Dendritic cell treated with granulocyte-macrophage colony-stimulating factor and Interleukin-4, amounts not matched to agents 40 ng/mL and 50 ng/mL, for 4 days (primary cell): Measurements from ENCODE around the gene HIVEP2.

Experiments
- H3K27ac Mint-ChIP-seq: one replicate; pipeline ENCODE4 v1.8.0; 2022; ENCODE audit warnings: mild to moderate bottlenecking, mixed read lengths
- H3K27me3 Mint-ChIP-seq: one replicate; pipeline ENCODE4 v1.8.0; 2022; ENCODE audit warnings: mild to moderate bottlenecking, mixed read lengths
- H3K36me3 Mint-ChIP-seq: one replicate; pipeline ENCODE4 v1.8.0; 2022; ENCODE audit warnings: low read depth, mixed read lengths
- H3K4me1 Mint-ChIP-seq: one replicate; pipeline ENCODE4 v1.8.0; 2022; ENCODE audit warnings: low read depth, mixed read lengths
- H3K4me3 Mint-ChIP-seq: one replicate; pipeline ENCODE4 v1.8.0; 2022; ENCODE audit warnings: mild to moderate bottlenecking, moderate library complexity, mixed read lengths
- H3K9me3 Mint-ChIP-seq: one replicate; pipeline ENCODE4 v1.8.0; 2022; ENCODE audit warnings: mixed read lengths
- intact Hi-C: fragments of 100-400 bp; cut with micrococcal nuclease; formaldehyde crosslinking; loops from one replicate; pipeline ENCODE4 v1.15.0; 2022

HIVEP2 gene

GRCh38 chr6:142941018-142941417 is 4.0 kb downstream of the HIVEP2 start:
- Mint-ChIP-seq H3K4me1 (peaks cover 13% of the 10 kb centered on the region), H3K4me3 (no peak overlapping the region), H3K27ac (no peak overlapping the region), H3K36me3 (no peaks in the 10 kb centered on the region), H3K27me3 (peaks cover 6% of the 10 kb centered on the region), H3K9me3 (no peaks in the 10 kb centered on the region)
- intact Hi-C loops: loop anchor here (10.0 kb wide), 1 partner anchor 574 kb away; the partner anchor contains the start of gene FUCA2

GRCh38 chr6:142940487-142940886 is 4.5 kb downstream of the HIVEP2 start:
- Mint-ChIP-seq H3K27ac (no peak overlapping the region), H3K36me3 (no peaks in the 10 kb centered on the region), H3K4me3 (no peak overlapping the region), H3K27me3 (peaks cover 6% of the 10 kb centered on the region), H3K9me3 (no peaks in the 10 kb centered on the region), H3K4me1 (peaks cover 13% of the 10 kb centered on the region)
- intact Hi-C loops: loop anchor here (10.0 kb wide), 1 partner anchor 574 kb away; the partner anchor contains the start of gene FUCA2

GRCh38 chr6:142938510-142938909 is 6.5 kb downstream of the HIVEP2 start:
- H3K36me3 Mint-ChIP-seq: no peaks in the 10 kb centered on the region
- H3K27me3 Mint-ChIP-seq: no peaks in the 10 kb centered on the region
- H3K4me3 Mint-ChIP-seq: no peak overlapping the region
- intact Hi-C loops: no loop called here
- H3K9me3 Mint-ChIP-seq: no peaks in the 10 kb centered on the region
- H3K4me1 Mint-ChIP-seq: no peaks in the 10 kb centered on the region
- no peak overlapping the region for H3K27ac Mint-ChIP-seq

GRCh38 chr6:142937986-142938385 is 7.0 kb downstream of the HIVEP2 start:
- Mint-ChIP-seq H3K27me3 (no peaks in the 10 kb centered on the region), H3K9me3 (no peaks in the 10 kb centered on the region), H3K4me1 (peaks cover 1% of the 10 kb centered on the region), H3K27ac (no peak overlapping the region), H3K4me3 (no peak overlapping the region), H3K36me3 (no peaks in the 10 kb centered on the region)
- intact Hi-C loops: no loop called here

- no peak overlapping the region for H3K4me3 Mint-ChIP-seq
- intact Hi-C loops: no loop called here
- no peaks in the 10 kb centered on the region for H3K36me3 Mint-ChIP-seq
- H3K27me3 Mint-ChIP-seq: no peaks in the 10 kb centered on the region
- no peaks in the 10 kb centered on the region for H3K9me3 Mint-ChIP-seq
- no peak overlapping the region for H3K27ac Mint-ChIP-seq
- peaks cover 5% of the 10 kb centered on the region for H3K4me1 Mint-ChIP-seq
These were observed 9.1 kb downstream of the HIVEP2 start for GRCh38 chr6:142935553-142936517.

GRCh38 chr6:142934599-142934998 is 10.4 kb downstream of the HIVEP2 start:
- Mint-ChIP-seq H3K9me3 (no peaks in the 10 kb centered on the region), H3K36me3 (no peaks in the 10 kb centered on the region), H3K27ac (no peak overlapping the region)

GRCh38 chr6:142934106-142934505 is 10.9 kb downstream of the HIVEP2 start:
- intact Hi-C loops: no loop called here
- peaks cover 5% of the 10 kb centered on the region for H3K4me1 Mint-ChIP-seq

More at GRCh38 chr6:142934599-142934998, 10.4 kb downstream of the HIVEP2 start:
- Mint-ChIP-seq H3K4me1 (peaks cover 5% of the 10 kb centered on the region), H3K27me3 (peaks cover 2% of the 10 kb centered on the region), H3K4me3 (no peak overlapping the region)
- intact Hi-C loops: no loop called here

GRCh38 chr6:142933701-142934100 is 11.3 kb downstream of the HIVEP2 start:
- H3K9me3 Mint-ChIP-seq: no peaks in the 10 kb centered on the region
- H3K4me3 Mint-ChIP-seq: no peak overlapping the region
- peaks cover 5% of the 10 kb centered on the region for H3K4me1 Mint-ChIP-seq
- H3K36me3 Mint-ChIP-seq: no peaks in the 10 kb centered on the region
- intact Hi-C loops: no loop called here
- H3K27me3 Mint-ChIP-seq: peaks cover 5% of the 10 kb centered on the region
- no peak overlapping the region for H3K27ac Mint-ChIP-seq

More at GRCh38 chr6:142934106-142934505, 10.9 kb downstream of the HIVEP2 start:
- H3K36me3 Mint-ChIP-seq: no peaks in the 10 kb centered on the region
- H3K27me3 Mint-ChIP-seq: peaks cover 2% of the 10 kb centered on the region
- no peaks in the 10 kb centered on the region for H3K9me3 Mint-ChIP-seq
- H3K27ac Mint-ChIP-seq: no peak overlapping the region
- H3K4me3 Mint-ChIP-seq: no peak overlapping the region

GRCh38 chr6:142932889-142933288 is 12.1 kb downstream of the HIVEP2 start:
- H3K9me3 Mint-ChIP-seq: no peaks in the 10 kb centered on the region
- intact Hi-C loops: no loop called here

GRCh38 chr6:142929751-142930358 is 15.1 kb downstream of the HIVEP2 start:
- H3K9me3 Mint-ChIP-seq: no peaks in the 10 kb centered on the region
- peaks cover 5% of the 10 kb centered on the region for H3K4me1 Mint-ChIP-seq
- H3K4me3 Mint-ChIP-seq: no peak overlapping the region
- H3K36me3 Mint-ChIP-seq: no peaks in the 10 kb centered on the region
- H3K27ac Mint-ChIP-seq: no peak overlapping the region
- intact Hi-C loops: no loop called here
- H3K27me3 Mint-ChIP-seq: peaks cover 22% of the 10 kb centered on the region

More at GRCh38 chr6:142932889-142933288, 12.1 kb downstream of the HIVEP2 start:
- Mint-ChIP-seq H3K27me3 (peaks cover 7% of the 10 kb centered on the region), H3K4me3 (no peak overlapping the region), H3K4me1 (peaks cover 5% of the 10 kb centered on the region), H3K36me3 (no peaks in the 10 kb centered on the region), H3K27ac (no peak overlapping the region)

GRCh38 chr6:142927904-142928303 is 17.1 kb downstream of the HIVEP2 start:
- peaks cover 22% of the 10 kb centered on the region for H3K27me3 Mint-ChIP-seq

GRCh38 chr6:142927271-142927580 is 17.8 kb downstream of the HIVEP2 start:
- Mint-ChIP-seq H3K4me1 (no peaks in the 10 kb centered on the region), H3K36me3 (no peaks in the 10 kb centered on the region), H3K4me3 (peak overlapping the region; percentile 79), H3K9me3 (no peaks in the 10 kb centered on the region), H3K27me3 (peaks cover 22% of the 10 kb centered on the region), H3K27ac (peak overlapping the region; percentile 27)
- intact Hi-C loops: no loop called here

More at GRCh38 chr6:142927904-142928303, 17.1 kb downstream of the HIVEP2 start:
- H3K36me3 Mint-ChIP-seq: no peaks in the 10 kb centered on the region
- H3K4me3 Mint-ChIP-seq: no peak overlapping the region
- H3K4me1 Mint-ChIP-seq: peaks cover 3% of the 10 kb centered on the region
- intact Hi-C loops: no loop called here
- H3K27ac Mint-ChIP-seq: no peak overlapping the region
- no peaks in the 10 kb centered on the region for H3K9me3 Mint-ChIP-seq

GRCh38 chr6:142926494-142927270 is 18.3 kb downstream of the HIVEP2 start:
- intact Hi-C loops: no loop called here
- Mint-ChIP-seq H3K27me3 (peaks cover 22% of the 10 kb centered on the region), H3K4me1 (no peaks in the 10 kb centered on the region), H3K36me3 (no peaks in the 10 kb centered on the region), H3K9me3 (no peaks in the 10 kb centered on the region), H3K4me3 (peak overlapping the region; percentile 79), H3K27ac (peak overlapping the region; percentile 27)

GRCh38 chr6:142926177-142926493 is 18.8 kb downstream of the HIVEP2 start:
- Mint-ChIP-seq H3K4me3 (peak overlapping the region; percentile 79), H3K36me3 (no peaks in the 10 kb centered on the region), H3K4me1 (no peaks in the 10 kb centered on the region), H3K9me3 (no peaks in the 10 kb centered on the region), H3K27me3 (peaks cover 22% of the 10 kb centered on the region), H3K27ac (peak overlapping the region; percentile 27)
- intact Hi-C loops: no loop called here
